Measurements from ENCODE around the gene C1orf74.

DNA sequence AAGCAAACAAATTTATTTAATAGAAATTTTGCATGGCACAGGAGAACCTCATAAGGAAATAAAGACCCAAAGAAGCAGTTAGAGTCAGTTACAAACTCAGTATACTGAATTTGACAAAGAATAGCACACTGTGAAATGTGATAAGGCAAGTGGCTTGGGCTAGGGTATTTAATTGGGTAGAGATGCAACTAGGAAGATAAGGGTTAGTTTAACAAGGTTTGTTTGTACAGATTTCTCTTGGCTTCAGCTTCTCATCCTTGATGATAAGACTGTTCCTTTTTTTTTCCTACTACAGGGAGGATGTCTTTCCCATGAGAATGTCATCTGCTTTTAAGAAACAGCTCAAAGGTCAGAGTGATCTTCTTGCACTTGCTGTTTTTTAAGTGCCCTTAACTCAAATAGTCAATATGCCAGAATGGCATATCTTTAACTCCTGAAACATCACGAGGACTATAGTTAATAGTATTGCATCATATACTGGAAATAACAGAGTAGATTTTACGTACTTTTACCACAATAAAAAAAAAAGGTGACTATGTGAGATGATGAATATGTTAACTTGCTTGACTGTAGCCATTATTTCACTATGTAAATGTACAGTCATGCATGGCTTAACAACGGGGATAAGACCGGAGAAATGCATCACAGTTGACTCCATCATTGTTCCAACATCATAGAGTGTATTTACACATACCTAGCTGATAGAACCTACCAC lies 37.8 kb downstream of the C1orf74 start:
- TF ChIP-seq RAD21 (IDR thresholded peaks at IDR 0.05; ENCODE audit: low read depth) (no peak), NFIC (IDR thresholded peaks at IDR 0.05) (no peak), TEAD4 (IDR thresholded peaks at IDR 0.05) (no peak), TAF1 (IDR thresholded peaks at IDR 0.05; ENCODE audit: low read depth) (no peak), EP300 (IDR thresholded peaks at IDR 0.05; ENCODE audit: borderline replicate concordance) (no peak), CREB1 (IDR thresholded peaks at IDR 0.05; ENCODE audit: low read depth) (no peak), TCF12 (IDR thresholded peaks at IDR 0.05; ENCODE audit: low read depth) (no peak), CEBPB (IDR thresholded peaks at IDR 0.05) (no peak), FOXM1 (IDR thresholded peaks at IDR 0.05; ENCODE audit: borderline replicate concordance, low read depth) (no peak)
- TF ChIP-seq, protein P1, sequence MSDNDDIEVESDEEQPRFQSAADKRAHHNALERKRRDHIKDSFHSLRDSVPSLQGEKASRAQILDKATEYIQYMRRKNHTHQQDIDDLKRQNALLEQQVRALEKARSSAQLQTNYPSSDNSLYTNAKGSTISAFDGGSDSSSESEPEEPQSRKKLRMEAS (IDR thresholded peaks at IDR 0.05), result no peak
